ENCODE measurements around the gene GPR52. TPM values are rescaled to one million over a fixed set of nuclear protein-coding genes. Genes with fewer than 3 reads are reported as not detected.

The GPR52 gene
- total RNA-seq, 4 donors from 2014 or later, result 6.6 to 18.3 (median 9.4) TPM

DNA sequence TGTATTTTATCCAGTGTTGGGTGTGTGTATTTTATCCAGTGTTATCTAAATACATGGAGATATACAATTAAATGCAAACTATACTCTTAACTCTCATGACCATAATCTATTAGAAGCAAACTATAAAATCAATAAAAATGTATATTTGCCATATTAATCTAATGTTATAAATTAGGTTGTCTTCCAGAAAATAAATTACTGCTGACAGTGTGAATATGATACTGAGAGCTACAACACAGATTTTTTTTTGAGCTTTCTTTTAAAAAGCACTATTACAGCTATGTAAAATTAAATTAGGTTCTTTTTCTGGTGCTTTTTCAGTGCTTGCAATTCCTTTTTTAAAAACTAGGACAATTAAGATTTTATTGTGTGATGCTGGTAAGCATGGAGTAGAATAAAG is 19.0 kb upstream of the GPR52 start:
- Histone ChIP-seq H3K4me3 (replicated peaks in 1 of 3) (no peak overlapping the region), H3K9me3 (no peaks in the 10 kb centered on the region), H3K27me3 (no peaks in the 10 kb centered on the region), H3K27ac (no peak overlapping the region), H3K36me3 (no peaks in the 10 kb centered on the region), H3K4me1 (no peaks in the 10 kb centered on the region)
- no peak for DNase-seq
- intact Hi-C loops (cut with DNase I), result no loop called here
- no peak for TF ChIP-seq POLR2A (IDR thresholded peaks at IDR 0.05)
- no peak for TF ChIP-seq CTCF (IDR thresholded peaks at IDR 0.05)

- H3K9me3 ChIP-seq, result no peaks in the 10 kb centered on the region
- no peaks in the 10 kb centered on the region for H3K4me1 ChIP-seq
- DNase-seq, result no peak
- H3K36me3 ChIP-seq, result no peaks in the 10 kb centered on the region
- intact Hi-C loops (cut with DNase I), result no loop called here
- 97 to 98% methylated on average over 1 of the region's 1 CpG for WGBS, 2 donors
- TF ChIP-seq CTCF (IDR thresholded peaks at IDR 0.05) (no peak), POLR2A (IDR thresholded peaks at IDR 0.05) (no peak)
- H3K4me3 ChIP-seq (replicated peaks in 1 of 3), result no peak overlapping the region
- no peak overlapping the region for H3K27ac ChIP-seq
- no peaks in the 10 kb centered on the region for H3K27me3 ChIP-seq
Observed at GRCh38 chr1:174433451-174433850, 14.3 kb upstream of the GPR52 start.

- Histone ChIP-seq H3K27me3 (no peaks in the 10 kb centered on the region), H3K4me3 (replicated peaks in 1 of 3) (no peak overlapping the region), H3K36me3 (no peaks in the 10 kb centered on the region), H3K9me3 (no peaks in the 10 kb centered on the region), H3K27ac (no peak overlapping the region), H3K4me1 (no peaks in the 10 kb centered on the region)
- intact Hi-C loops (cut with DNase I), result no loop called here
- no peak for TF ChIP-seq POLR2A (IDR thresholded peaks at IDR 0.05)
- no peak for TF ChIP-seq CTCF (IDR thresholded peaks at IDR 0.05)
- DNase-seq, result no peak
Observed at GRCh38 chr1:174445351-174445750, 2.4 kb upstream of the GPR52 start.

DNA sequence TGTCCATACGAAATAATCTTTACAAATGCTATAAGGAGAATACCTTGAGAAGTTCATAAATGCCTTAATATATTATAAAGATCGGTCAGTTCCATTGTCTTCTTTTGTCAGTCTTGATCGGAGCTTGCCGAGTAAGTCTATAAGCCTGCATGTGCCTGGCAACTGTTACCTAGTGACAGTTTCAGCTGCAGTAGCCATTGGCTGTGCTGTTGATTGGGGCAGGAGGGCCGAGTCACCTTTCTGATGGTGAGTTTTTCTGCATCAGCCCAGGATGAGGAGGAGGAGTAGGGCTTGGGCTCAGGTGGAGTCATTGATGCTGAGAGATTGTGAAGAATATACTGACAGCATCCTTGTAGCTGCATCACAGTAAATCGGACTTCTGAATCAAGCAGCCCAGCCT is 1.9 kb upstream of the GPR52 start:
- Histone ChIP-seq H3K4me3 (replicated peaks in 1 of 3) (no peak overlapping the region), H3K4me1 (no peaks in the 10 kb centered on the region), H3K27ac (no peak overlapping the region), H3K27me3 (no peaks in the 10 kb centered on the region), H3K9me3 (no peaks in the 10 kb centered on the region), H3K36me3 (no peaks in the 10 kb centered on the region)
- intact Hi-C loops (cut with DNase I), result no loop called here
- DNase-seq, result no peak
- no peak for TF ChIP-seq POLR2A (IDR thresholded peaks at IDR 0.05)
- no peak for TF ChIP-seq CTCF (IDR thresholded peaks at IDR 0.05)
- WGBS, 2 donors, result 85 to 86% methylated on average over 6 of the region's 6 CpGs

GRCh38 chr1:174448531-174448883 is 743 bp downstream of the GPR52 start:
- Histone ChIP-seq H3K27me3 (no peaks in the 10 kb centered on the region), H3K4me1 (no peaks in the 10 kb centered on the region), H3K36me3 (no peaks in the 10 kb centered on the region), H3K4me3 (replicated peaks in 1 of 3) (no peak overlapping the region), H3K27ac (no peak overlapping the region), H3K9me3 (no peaks in the 10 kb centered on the region)
- 83 to 85% methylated on average over 5 of the region's 5 CpGs for WGBS, 2 donors
- TF ChIP-seq POLR2A (IDR thresholded peaks at IDR 0.05) (no peak), CTCF (IDR thresholded peaks at IDR 0.05) (no peak)
- intact Hi-C loops (cut with DNase I), result no loop called here
- no peak for DNase-seq
